NB4 (cell line): Measurements from ENCODE around the gene DENND1B.

ENCODE experiments used
- DNase-seq: peaks from one replicate; pipeline ENCODE4 v3.0.0; 2010; ENCODE audit warnings: low read depth
- H3K4me3 ChIP-seq: one replicate; pipeline ENCODE4 v1.5.1; 2011; ENCODE audit warnings: mild to moderate bottlenecking, low read depth, low read length, moderate library complexity
- CTCF ChIP-seq: IDR thresholded peaks from one replicate; pipeline ENCODE4 v1.5.1; 2012; ENCODE audit warnings: low read depth, low read length
- MAX ChIP-seq: IDR thresholded peaks from 2 replicates; pipeline ENCODE4 v1.6.1; 2011; ENCODE audit warnings: low read depth, low read length
- MYC ChIP-seq: IDR thresholded peaks from 2 replicates; pipeline ENCODE4 v1.6.1; 2011; ENCODE audit warnings: low read depth, low read length
- POLR2A ChIP-seq: IDR thresholded peaks from 2 replicates; pipeline ENCODE4 v1.6.1; 2011; ENCODE audit warnings: mild to moderate bottlenecking; ENCODE audit not compliant: insufficient read length; ENCODE audit errors: extremely low read depth

The DENND1B gene

GRCh38 chr1:197632005-197632404, 143.3 kb downstream of the DENND1B start:
- DNase-seq = no peak

GRCh38 chr1:197622371-197622770, 152.9 kb downstream of the DENND1B start:
- no peak overlapping the region for H3K4me3 ChIP-seq
- no peak for TF ChIP-seq MAX
- no peak for TF ChIP-seq MYC
- TF ChIP-seq CTCF = no peak
- TF ChIP-seq POLR2A = no peak
- DNase-seq = no peak

More at GRCh38 chr1:197632005-197632404, 143.3 kb downstream of the DENND1B start:
- no peak overlapping the region for H3K4me3 ChIP-seq
- TF ChIP-seq CTCF (no peak), MYC (no peak), MAX (no peak), POLR2A (no peak)

GRCh38 chr1:197621761-197622160, 153.5 kb downstream of the DENND1B start:
- DNase-seq = no peak
- TF ChIP-seq CTCF (no peak), POLR2A (no peak), MYC (no peak), MAX (no peak)
- H3K4me3 ChIP-seq = no peak overlapping the region

- no peak for DNase-seq
- no peak for TF ChIP-seq POLR2A
- no peak for TF ChIP-seq MAX
- no peak for TF ChIP-seq MYC
- TF ChIP-seq CTCF = no peak
- no peak overlapping the region for H3K4me3 ChIP-seq
Observed at GRCh38 chr1:197620714-197621163, 154.5 kb downstream of the DENND1B start.

GRCh38 chr1:197619008-197619640, 156.2 kb downstream of the DENND1B start:
- peak; percentile 31 for DNase-seq
- TF ChIP-seq POLR2A (no peak), MYC (no peak), CTCF (no peak)
- no peak overlapping the region for H3K4me3 ChIP-seq
